LoVo (cell line): ENCODE data around the gene CAB39.

ENCODE experiments used
- DNase-seq: peaks from one replicate; pipeline ENCODE4 v3.0.0-alpha.2; 2016; ENCODE audit warnings: low spot score

Gene CAB39

DNA sequence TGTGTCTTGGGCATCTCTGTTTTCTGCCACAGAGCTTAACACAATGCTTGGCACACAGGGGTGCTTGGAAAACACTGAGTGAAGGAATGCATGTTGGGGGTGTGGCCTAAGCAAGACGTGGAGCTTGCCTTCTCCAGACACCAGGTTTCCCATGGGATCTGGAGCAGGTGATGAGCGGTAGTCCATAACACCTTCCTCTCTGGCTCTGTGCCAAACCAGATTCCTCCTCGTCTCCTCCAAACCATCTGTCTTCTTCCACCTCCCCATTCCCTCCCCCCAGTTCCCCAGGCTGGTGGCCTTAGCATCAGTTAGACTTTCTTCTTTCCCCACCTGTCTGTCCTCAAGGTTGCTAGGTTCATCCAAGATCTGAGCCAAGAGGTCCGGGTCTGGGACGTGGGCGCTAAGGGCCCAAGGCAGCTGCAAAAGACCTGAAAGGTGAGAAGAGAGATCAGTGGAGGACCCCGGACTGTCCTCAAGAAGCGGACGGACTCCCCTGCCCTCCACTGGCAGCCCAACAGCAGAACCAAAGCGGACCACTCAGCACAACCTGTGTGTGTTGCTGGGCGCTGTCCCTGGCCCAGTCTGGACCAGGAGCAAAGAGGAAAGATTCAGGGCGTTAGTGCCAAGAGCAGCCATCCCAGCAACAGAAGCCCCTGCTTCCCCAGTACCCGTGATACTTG, 150.9 kb downstream of the CAB39 start:
- DNase-seq: no peak

GRCh38 chr2:230864122-230864604, 151.5 kb downstream of the CAB39 start:
- DNase-seq: no peak

GRCh38 chr2:230864605-230865306, 152.1 kb downstream of the CAB39 start, which contains the start of gene ITM2C:
Gene ITM2C (plus strand): TSS chr2:230864942. CDS start chr2:230865026, 84 bp downstream.
- peak; percentile 81 for DNase-seq

- no peak for DNase-seq
These were observed 152.7 kb downstream of the CAB39 start for GRCh38 chr2:230865307-230865765.

DNA sequence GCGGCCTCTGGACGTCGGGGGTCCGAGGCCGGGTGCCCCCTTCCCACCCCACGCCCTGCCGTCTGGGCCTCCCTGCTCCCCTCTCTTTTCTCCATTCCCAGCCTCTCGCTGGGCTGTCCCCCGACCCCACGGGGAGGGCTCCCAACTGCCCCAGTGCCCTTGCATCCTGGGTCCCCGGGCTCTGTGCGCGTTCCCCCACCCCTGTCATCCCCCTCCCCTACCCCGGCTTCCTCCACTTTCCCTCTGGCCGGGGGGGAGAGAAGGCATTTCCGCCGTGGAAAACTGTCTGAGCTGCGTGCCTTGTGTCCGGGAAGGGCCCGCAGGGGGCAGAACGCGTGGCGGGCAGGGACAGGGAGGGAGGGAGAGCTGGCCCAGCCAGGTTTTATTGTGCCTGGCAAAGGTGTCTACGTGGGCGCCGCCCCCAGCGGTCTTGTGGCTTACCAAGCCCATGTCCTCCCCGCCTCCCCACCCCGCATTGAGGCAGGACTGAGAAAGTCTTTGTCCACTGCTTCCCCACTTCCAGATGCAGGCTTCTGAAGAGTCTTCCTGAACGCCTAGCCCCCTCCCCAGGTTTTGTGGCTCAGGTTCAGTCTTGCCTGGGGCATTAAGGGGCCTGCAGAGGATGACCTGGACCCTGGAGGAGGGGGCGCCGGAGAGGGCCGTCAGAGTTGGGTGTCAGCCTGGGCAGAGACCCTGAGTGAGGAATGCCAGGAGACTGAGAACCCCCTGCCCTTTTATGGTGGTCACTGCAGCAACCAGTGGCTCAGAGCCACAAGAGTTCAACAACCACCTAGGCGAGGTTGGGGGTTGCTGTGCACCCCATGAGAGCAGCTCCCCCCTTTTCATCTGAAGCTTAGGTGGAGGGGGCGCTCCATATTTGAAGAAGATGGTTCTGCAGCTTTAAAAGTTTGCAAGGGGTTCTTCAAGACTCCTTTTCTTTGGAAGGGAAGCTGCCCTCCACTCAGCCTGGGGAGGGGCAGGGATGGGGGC, 153.4 kb downstream of the CAB39 start:
- DNase-seq: peak; percentile 81

DNA sequence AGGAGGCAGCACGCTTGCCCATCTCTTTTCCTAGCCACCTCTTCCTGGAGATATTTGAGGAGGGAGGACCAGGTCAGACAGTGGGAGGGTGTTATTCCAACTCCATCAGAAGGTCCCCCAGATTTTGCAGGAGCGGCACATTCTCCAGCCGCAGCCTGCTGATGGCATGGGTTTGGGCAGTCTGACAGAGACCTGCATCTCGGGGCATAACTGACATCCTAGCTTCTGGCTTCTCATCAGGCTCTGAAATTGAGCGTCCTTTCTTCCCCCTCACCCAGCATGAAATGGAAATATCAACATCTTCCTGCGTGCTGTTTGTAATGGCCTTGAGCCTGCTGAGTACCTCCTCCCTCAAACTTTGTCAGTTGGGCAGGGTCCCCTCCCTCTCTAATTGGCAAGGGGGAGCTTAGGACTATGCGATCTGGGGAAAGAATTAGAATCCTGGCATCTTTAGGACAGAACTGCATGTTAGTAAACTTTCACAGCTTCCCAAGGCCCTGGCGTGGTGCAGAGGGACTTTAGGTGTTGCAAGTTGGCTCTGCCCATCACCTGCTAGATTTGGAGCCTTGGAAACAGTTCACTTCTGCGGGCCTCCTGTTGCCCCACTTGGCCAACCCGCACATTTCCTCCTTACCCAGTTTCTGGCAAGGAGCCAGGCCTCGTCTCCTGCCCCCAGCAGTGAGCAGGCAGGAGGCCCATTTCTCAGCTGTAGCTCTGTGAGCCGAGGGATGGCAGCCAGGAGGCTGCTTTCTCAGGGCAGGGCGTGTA, 154.3 kb downstream of the CAB39 start:
- peak; percentile 47 for DNase-seq

DNA sequence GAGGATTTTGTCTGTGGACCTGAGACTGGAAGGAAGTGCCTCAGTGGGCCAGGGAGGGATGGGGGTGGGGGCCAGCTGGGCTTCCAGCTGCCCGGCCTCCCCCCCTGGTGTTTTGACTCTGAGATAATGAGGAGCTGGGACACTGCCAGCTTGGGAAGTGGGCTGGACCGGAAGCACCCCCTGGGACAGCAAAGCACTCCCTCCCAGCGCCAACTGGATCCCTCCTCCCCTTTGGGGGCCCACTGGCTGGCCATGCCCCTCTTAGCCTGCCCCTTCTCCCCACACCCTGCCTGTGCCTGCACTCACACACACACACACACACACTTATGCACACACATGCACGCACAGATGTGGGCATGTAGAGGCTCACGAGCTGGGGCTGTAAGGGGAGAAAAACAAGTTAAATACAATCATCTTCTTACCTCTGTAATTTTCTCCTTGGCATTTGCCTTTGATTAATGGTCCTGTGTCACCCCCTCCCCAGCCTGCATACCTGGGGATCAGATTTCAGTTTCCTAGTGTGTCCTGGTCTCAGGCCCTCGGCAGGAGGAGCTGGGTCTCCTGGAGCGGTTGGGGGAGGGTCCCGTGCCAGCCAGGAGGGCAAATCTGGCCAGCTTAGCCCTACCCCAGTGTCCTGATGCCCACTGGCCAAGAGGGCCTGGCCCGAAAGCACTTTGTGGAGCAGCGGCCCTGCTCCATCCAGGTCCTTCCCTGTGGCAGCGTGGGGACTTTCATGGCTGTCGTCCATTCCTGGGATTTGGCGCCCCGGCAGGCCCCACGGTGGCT, 155.7 kb downstream of the CAB39 start:
- no peak for DNase-seq

DNA sequence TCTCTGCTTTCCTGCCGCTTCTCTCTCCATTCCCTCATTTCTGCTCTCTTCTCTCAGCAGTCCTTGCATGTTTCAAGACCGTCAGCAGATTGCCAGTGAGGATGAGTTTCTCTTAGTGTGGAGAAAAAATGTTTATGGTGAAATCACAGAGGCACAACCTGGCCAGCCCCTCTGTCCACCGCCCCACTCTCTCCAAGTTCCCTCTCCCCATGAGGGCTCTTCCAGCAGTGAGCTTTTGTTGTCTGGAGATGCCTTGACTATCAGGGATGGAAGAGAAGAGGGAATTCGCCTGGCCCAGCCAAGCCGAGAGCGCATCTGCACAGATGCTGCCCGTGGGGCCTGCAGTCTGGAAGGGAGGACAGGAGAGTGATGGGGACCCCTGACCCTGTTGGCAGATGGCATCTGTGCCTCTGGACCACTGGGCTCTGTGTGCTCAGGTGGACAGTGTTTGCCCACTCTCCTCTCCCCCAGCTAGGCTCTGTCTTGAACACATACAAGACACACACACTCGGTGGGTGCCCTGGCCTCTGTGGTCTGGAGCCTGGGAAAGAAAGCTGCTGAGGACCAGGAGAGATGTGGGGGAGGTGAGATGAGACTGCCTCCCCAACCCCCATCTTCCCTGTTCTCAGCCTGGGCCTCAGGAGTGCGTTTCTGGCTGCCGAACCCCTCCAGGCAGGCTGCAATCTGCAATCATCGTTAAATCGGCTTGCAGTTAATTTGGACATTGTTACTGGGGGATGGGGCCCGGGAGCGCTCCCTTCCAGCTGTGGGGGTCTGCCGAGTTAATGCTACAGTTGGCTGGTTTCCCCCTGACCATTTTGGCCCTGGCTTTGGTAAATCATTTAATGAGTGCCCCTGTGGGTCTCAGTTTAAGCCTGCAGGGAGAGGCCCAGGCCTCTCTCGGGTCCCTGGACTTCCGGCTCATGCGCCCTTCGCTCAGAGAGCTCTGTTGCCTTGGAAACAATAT, 156.6 kb downstream of the CAB39 start:
- no peak for DNase-seq

GRCh38 chr2:230869914-230870543, 157.4 kb downstream of the CAB39 start:
- no peak for DNase-seq
